CD14-positive monocyte (primary cell): ENCODE results near the gene MEAF6. TPM values are rescaled to one million over a fixed set of nuclear protein-coding genes. Genes with fewer than 3 reads are reported as not detected.

ENCODE experiments used
- DNase-seq, 3 donors: peaks; one replicate each; pipeline ENCODE4 v3.0.0-alpha.2; 2011 to 2022
- H2AFZ ChIP-seq: 2 replicates; pipeline ENCODE4 v1.6.0; 2012; ENCODE audit warnings: mild to moderate bottlenecking, low read depth, low read length, inconsistent platforms; ENCODE audit not compliant: insufficient read depth, poor library complexity, severe bottlenecking
- H3K27ac ChIP-seq, 2 donors: 1 replicate in 1 of 2; 2 replicates in 1 of 2; pipeline ENCODE4 v1.5.1; 2012 to 2013; ENCODE audit warnings: low read length in 2 of 2, control low read depth in 1 of 2, inconsistent platforms in 1 of 2, low read depth in 1 of 2, mild to moderate bottlenecking in 1 of 2
- H3K27me3 ChIP-seq, 2 donors: one replicate each; pipeline versions ENCODE4 v1.6.0 to v1.6.1; 2011 to 2013; ENCODE audit warnings: low read length in 2 of 2; ENCODE audit not compliant: control insufficient read depth in 2 of 2, insufficient read depth in 2 of 2
- H3K36me3 ChIP-seq, 2 donors: replicated peaks in 1 of 2; 1 replicate in 1 of 2; 2 replicates in 1 of 2; pipeline versions ENCODE4 v1.5.1 to v1.6.1; 2012 to 2013; ENCODE audit warnings: low read length in 2 of 2, control low read depth in 1 of 2, inconsistent platforms in 1 of 2, mild to moderate bottlenecking in 1 of 2; ENCODE audit not compliant: insufficient read depth in 2 of 2, control insufficient read depth in 1 of 2
- H3K4me1 ChIP-seq, 2 donors: 1 replicate in 1 of 2; 2 replicates in 1 of 2; pipeline versions ENCODE4 v1.5.1 to v1.6.1; 2012 to 2013; ENCODE audit warnings: low read length in 2 of 2, control low read depth in 1 of 2, inconsistent platforms in 1 of 2, mild to moderate bottlenecking in 1 of 2, moderate library complexity in 1 of 2; ENCODE audit not compliant: insufficient read depth in 2 of 2, control insufficient read depth in 1 of 2
- H3K4me2 ChIP-seq: replicated peaks from 2 replicates; pipeline ENCODE3; 2012; ENCODE audit warnings: low read length, moderate library complexity, mild to moderate bottlenecking; ENCODE audit not compliant: poor library complexity, severe bottlenecking; ENCODE audit errors: extremely low read depth
- H3K4me3 ChIP-seq, 3 experiments: fragments of 200-600 bp in 1 of 3; sonication (generic) in 1 of 3; replicated peaks in 1 of 3; 1 replicate in 2 of 3; 2 replicates in 1 of 3; pipeline ENCODE4 v1.5.1; 2011 to 2013; ENCODE audit warnings: low read length in 3 of 3, mild to moderate bottlenecking in 3 of 3, control low read depth in 2 of 3, low read depth in 2 of 3, inconsistent platforms in 1 of 3, moderate library complexity in 1 of 3
- H3K79me2 ChIP-seq: 2 replicates; pipeline ENCODE4 v1.6.0; 2012; ENCODE audit warnings: mild to moderate bottlenecking, control low read depth, inconsistent platforms, low read length, moderate library complexity; ENCODE audit not compliant: insufficient read depth
- H3K9ac ChIP-seq: 2 replicates; pipeline ENCODE4 v1.6.0; 2017; ENCODE audit warnings: low read length, mild to moderate bottlenecking; ENCODE audit not compliant: insufficient read depth, poor library complexity, severe bottlenecking
- H3K9me3 ChIP-seq, 2 donors: replicated peaks in 1 of 2; 1 replicate in 1 of 2; 2 replicates in 1 of 2; pipeline versions ENCODE4 v1.5.1 to v1.6.1; 2012 to 2013; ENCODE audit warnings: low read length in 2 of 2, control low read depth in 1 of 2; ENCODE audit not compliant: control insufficient read depth in 1 of 2, insufficient read depth in 1 of 2
- H4K20me1 ChIP-seq: 2 replicates; pipeline ENCODE4 v1.6.0; 2012; ENCODE audit warnings: mild to moderate bottlenecking, low read length, control low read depth, moderate library complexity; ENCODE audit not compliant: insufficient read depth
- H3K27ac Mint-ChIP-seq, 7 donors: one replicate each; pipeline ENCODE4 v1.8.0; 2020; ENCODE audit warnings: mild to moderate bottlenecking in 7 of 7, mixed read lengths in 7 of 7, moderate library complexity in 6 of 7, inconsistent platforms in 2 of 7
- H3K27me3 Mint-ChIP-seq, 3 donors: one replicate each; pipeline ENCODE4 v1.8.0; 2021 to 2022; ENCODE audit warnings: low read depth in 3 of 3, mild to moderate bottlenecking in 3 of 3, mixed read lengths in 3 of 3, moderate library complexity in 3 of 3, inconsistent platforms in 1 of 3
- H3K36me3 Mint-ChIP-seq, 2 donors: one replicate each; pipeline ENCODE4 v1.8.0; 2020; ENCODE audit warnings: mixed read lengths in 2 of 2, inconsistent platforms in 1 of 2, mild to moderate bottlenecking in 1 of 2
- H3K4me1 Mint-ChIP-seq: one replicate; pipeline ENCODE4 v1.8.0; 2020; ENCODE audit warnings: mild to moderate bottlenecking, mixed read lengths
- H3K4me3 Mint-ChIP-seq, 2 donors: one replicate each; pipeline ENCODE4 v1.8.0; 2020; ENCODE audit warnings: mild to moderate bottlenecking in 2 of 2, mixed read lengths in 2 of 2, moderate library complexity in 1 of 2
- H3K9me3 Mint-ChIP-seq, 7 donors: one replicate each; pipeline ENCODE4 v1.8.0; 2020 to 2022; ENCODE audit warnings: mixed read lengths in 7 of 7, mild to moderate bottlenecking in 6 of 7, moderate library complexity in 6 of 7, inconsistent platforms in 2 of 7
- CTCF ChIP-seq: fragments of 200-600 bp; IDR thresholded peaks from one replicate; pipeline ENCODE4 v1.8.0; 2022; ENCODE audit warnings: antibody characterized with exemption, mild to moderate bottlenecking
- WGBS: methylation state at CpG from one replicate; pipeline ENCODE4 v1.1.5; 2013; ENCODE audit warnings: missing lambda C conversion rate; ENCODE audit not compliant: insufficient coverage; 5-methylcytosine and 5-hydroxymethylcytosine counted together
- intact Hi-C, 2 donors: fragments of 100-400 bp; cut with micrococcal nuclease; formaldehyde crosslinking; loops; one replicate each; pipeline versions ENCODE4 v1.15.0 to v1.15.1; 2023
- polyA plus RNA-seq, 3 donors: library from polyadenylated mRNA; depleted of rRNA in 1 of 3; unstranded in 2 of 3; stranded (reverse) in 1 of 3; fragments of 300-500 nt in 2 of 3; fragments of >200 nt in 1 of 3; fragmentation: Illumina TruSeq in 2 of 3; gene quantifications; 1 replicate in 2 of 3; 2 replicates in 1 of 3; pipeline ENCODE4 v1.2.3, GENCODE V29; 2012 to 2021

The MEAF6 gene
- polyA plus RNA-seq, 3 donors = 56.7 to 99.8 (median 79.2) TPM

- Mint-ChIP-seq H3K4me3 (peak overlapping the region in 1 of 2 donors; percentile 53), H3K4me1 (peaks cover 18% of the 10 kb centered on the region), H3K36me3 (no peaks in the 10 kb centered on the region), H3K9me3 (no peaks in the 10 kb centered on the region), H3K27me3 (peaks cover 3 to 5% (median 4%) of the 10 kb centered on the region in 3 donors), H3K27ac (peak overlapping the region in 6 of 7 donors; percentile 50 to 91 (median 80))
- Histone ChIP-seq H2AFZ (peak overlapping the region; percentile 12), H3K9ac (no peak overlapping the region), H3K4me2 (peak overlapping the region; percentile 20), H4K20me1 (no peaks in the 10 kb centered on the region), H3K36me3 (no peaks in the 10 kb centered on the region), H3K4me1 (peaks cover 16 to 28% of the 10 kb centered on the region in 2 donors), H3K79me2 (no peaks in the 10 kb centered on the region), H3K27me3 (peaks cover 0 to 4% of the 10 kb centered on the region in 2 donors), H3K4me3 (no peak overlapping the region), H3K9me3 (no peaks in the 10 kb centered on the region), H3K27ac (no peak overlapping the region)
- no peak for TF ChIP-seq CTCF
- 0% methylated on average over 3 of the region's 5 CpGs for WGBS
- intact Hi-C loops = loop anchor here in 1 of 2 donors (5.0 to 10.0 kb wide), 2 partner anchors 37 to 235 kb away; no protein-coding TSS in a partner anchor
- peak; percentile 69 to 83 (median 81) for DNase-seq
Observed at GRCh38 chr1:37449936-37450335, 64.6 kb downstream of the MEAF6 start.

DNA sequence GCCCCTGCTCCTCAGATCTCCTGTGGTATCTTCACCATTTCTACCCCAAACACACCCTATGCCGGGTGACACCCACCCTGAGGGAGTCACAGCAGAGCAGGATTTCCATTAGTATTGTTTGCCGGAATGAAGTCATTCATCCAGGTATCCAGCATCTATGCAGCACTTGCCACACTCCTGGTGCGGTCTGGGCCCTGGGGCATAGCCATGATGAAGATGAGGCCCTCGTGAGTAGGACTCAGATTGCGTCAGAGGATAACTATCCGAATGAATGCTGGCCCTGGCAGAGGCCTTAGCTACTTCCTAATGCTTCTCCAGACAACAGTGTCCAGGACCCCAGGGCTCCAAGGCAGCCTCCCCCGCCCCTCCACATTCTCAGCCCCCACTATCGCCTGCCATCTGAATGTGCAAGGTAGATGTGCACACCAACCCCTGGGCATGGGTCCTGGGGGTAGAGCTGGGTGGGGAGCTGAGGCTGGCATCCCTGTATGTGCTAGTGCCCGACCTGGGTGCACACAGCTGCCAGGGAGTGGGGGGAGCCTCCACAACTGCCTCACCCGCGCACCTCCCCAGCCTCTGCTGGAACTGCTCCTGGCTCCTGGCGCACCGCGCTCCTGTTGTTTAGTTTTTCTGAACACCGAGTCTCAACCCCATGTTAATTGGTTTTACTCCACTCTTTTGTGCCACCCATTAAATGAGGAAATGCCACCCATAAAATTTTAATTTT, 65.7 kb downstream of the MEAF6 start:
- Mint-ChIP-seq H3K9me3 (no peaks in the 10 kb centered on the region), H3K36me3 (no peaks in the 10 kb centered on the region), H3K27me3 (peaks cover 5% of the 10 kb centered on the region in 3 donors), H3K4me1 (peaks cover 13% of the 10 kb centered on the region), H3K4me3 (no peak overlapping the region), H3K27ac (peak overlapping the region in 2 of 7 donors; percentile 7 to 46)
- no peak overlapping the region for H3K4me2 ChIP-seq
- TF ChIP-seq CTCF = no peak
- peak in 1 of 3 donors; percentile 11 for DNase-seq
- H4K20me1 ChIP-seq = no peaks in the 10 kb centered on the region
- no peaks in the 10 kb centered on the region for H3K9me3 ChIP-seq
- peaks cover 0 to 4% of the 10 kb centered on the region in 2 donors for H3K27me3 ChIP-seq
- H3K4me3 ChIP-seq = no peak overlapping the region
- H3K36me3 ChIP-seq = no peaks in the 10 kb centered on the region
- no peaks in the 10 kb centered on the region for H3K79me2 ChIP-seq
- no peak overlapping the region for H3K9ac ChIP-seq
- no peak overlapping the region for H2AFZ ChIP-seq
- no peak overlapping the region for H3K27ac ChIP-seq
- WGBS = 75% methylated on average over 6 of the region's 15 CpGs
- intact Hi-C loops = no loop called here
- peaks cover 11 to 23% of the 10 kb centered on the region in 2 donors for H3K4me1 ChIP-seq
